HG02763 (cell line): ENCODE results near the gene KCNJ6.

Source experiments
- ATAC-seq: cut with Tn5 transposase; IDR thresholded peaks from one replicate; pipeline ENCODE4 v1.9.1; 2021; ENCODE audit warnings: mild to moderate bottlenecking, moderate library complexity; ENCODE audit not compliant: unreplicated experiment

The KCNJ6 gene

GRCh38 chr21:37821786-37822450 lies 94.3 kb downstream of the KCNJ6 start:
- ATAC-seq = no peak

- no peak for ATAC-seq
These were observed 95.2 kb downstream of the KCNJ6 start for GRCh38 chr21:37821092-37821491.

- ATAC-seq = no peak
These were observed 96.9 kb downstream of the KCNJ6 start for GRCh38 chr21:37819372-37819771.

- ATAC-seq = no peak
These were observed 99.0 kb downstream of the KCNJ6 start for GRCh38 chr21:37817242-37817641.

GRCh38 chr21:37815893-37816292 lies 100.4 kb downstream of the KCNJ6 start:
- ATAC-seq = no peak

GRCh38 chr21:37811711-37812110 lies 104.5 kb downstream of the KCNJ6 start:
- no peak for ATAC-seq

- ATAC-seq = no peak
These were observed 108.0 kb downstream of the KCNJ6 start for GRCh38 chr21:37808261-37808660.

- no peak for ATAC-seq
These were observed 111.0 kb downstream of the KCNJ6 start for GRCh38 chr21:37805266-37805665.

- no peak for ATAC-seq
These were observed 112.3 kb downstream of the KCNJ6 start for GRCh38 chr21:37804001-37804400.

- ATAC-seq = no peak
These were observed 113.1 kb downstream of the KCNJ6 start for GRCh38 chr21:37803101-37803651.

GRCh38 chr21:37800456-37801061 lies 115.7 kb downstream of the KCNJ6 start:
- ATAC-seq = no peak

- no peak for ATAC-seq
These were observed 116.2 kb downstream of the KCNJ6 start for GRCh38 chr21:37800057-37800455.

GRCh38 chr21:37799211-37800056 lies 116.8 kb downstream of the KCNJ6 start:
- no peak for ATAC-seq

GRCh38 chr21:37797403-37797802 lies 118.9 kb downstream of the KCNJ6 start:
- no peak for ATAC-seq

GRCh38 chr21:37796011-37796410 lies 120.2 kb downstream of the KCNJ6 start:
- no peak for ATAC-seq

GRCh38 chr21:37793660-37794059 lies 122.6 kb downstream of the KCNJ6 start:
- no peak for ATAC-seq

GRCh38 chr21:37792046-37792445 lies 124.2 kb downstream of the KCNJ6 start:
- no peak for ATAC-seq

- ATAC-seq = no peak
These were observed 125.4 kb downstream of the KCNJ6 start for GRCh38 chr21:37790905-37791304.

- no peak for ATAC-seq
These were observed 127.8 kb downstream of the KCNJ6 start for GRCh38 chr21:37788503-37788902.

- ATAC-seq = no peak
These were observed 128.8 kb downstream of the KCNJ6 start for GRCh38 chr21:37787456-37787855.

- ATAC-seq = no peak
These were observed 131.5 kb downstream of the KCNJ6 start for GRCh38 chr21:37784591-37785318.
